H9 (cell line): ENCODE data around the gene PDE6H. TPM values are rescaled to one million over a fixed set of nuclear protein-coding genes. Genes with fewer than 3 reads are reported as not detected.

Experiments used
- DNase-seq: peaks from one replicate; pipeline ENCODE4 v3.0.0-alpha.2; 2017
- H2AFZ ChIP-seq: one replicate; pipeline ENCODE4 v1.6.1; 2013; ENCODE audit warnings: mild to moderate bottlenecking, low read length, control low read depth, moderate library complexity
- H2AK5ac ChIP-seq: 2 replicates; pipeline ENCODE4 v1.6.1; 2013; ENCODE audit warnings: low read length, control low read depth, mixed read lengths; ENCODE audit not compliant: insufficient read length
- H2BK120ac ChIP-seq: one replicate; pipeline ENCODE4 v1.6.1; 2013; ENCODE audit warnings: low read depth, mild to moderate bottlenecking, low read length, control low read depth, inconsistent platforms; ENCODE audit not compliant: poor library complexity, severe bottlenecking
- H2BK12ac ChIP-seq: 2 replicates; pipeline ENCODE4 v1.6.1; 2013; ENCODE audit warnings: low read length, control low read depth, mixed read lengths, low read depth; ENCODE audit not compliant: insufficient read length
- H2BK15ac ChIP-seq: 2 replicates; pipeline ENCODE4 v1.6.1; 2013; ENCODE audit warnings: low read depth, low read length, control low read depth
- H2BK20ac ChIP-seq: one replicate; pipeline ENCODE4 v1.6.1; 2013; ENCODE audit warnings: low read depth, mild to moderate bottlenecking, low read length, control low read depth, inconsistent platforms; ENCODE audit not compliant: poor library complexity, severe bottlenecking
- H2BK5ac ChIP-seq: 2 replicates; pipeline ENCODE4 v1.6.1; 2013; ENCODE audit warnings: low read length, control low read depth, mixed read lengths; ENCODE audit not compliant: insufficient read length
- H3K14ac ChIP-seq: 2 replicates; pipeline ENCODE4 v1.6.1; 2013; ENCODE audit warnings: low read length, control low read depth; ENCODE audit not compliant: insufficient read depth
- H3K18ac ChIP-seq: 2 replicates; pipeline ENCODE4 v1.6.1; 2013; ENCODE audit warnings: low read depth, mild to moderate bottlenecking, mixed read lengths, low read length, control low read depth; ENCODE audit not compliant: insufficient read length
- H3K23ac ChIP-seq: 2 replicates; pipeline ENCODE4 v1.6.1; 2013; ENCODE audit warnings: low read length, control low read depth, mixed read lengths, low read depth; ENCODE audit not compliant: insufficient read length
- H3K23me2 ChIP-seq: 2 replicates; pipeline ENCODE4 v1.6.1; 2013; ENCODE audit warnings: low read depth, mild to moderate bottlenecking, mixed read lengths, low read length, control low read depth; ENCODE audit not compliant: insufficient read length, poor library complexity, severe bottlenecking
- H3K27ac ChIP-seq: 2 replicates; pipeline ENCODE4 v1.5.1; 2013; ENCODE audit warnings: low read length, control low read depth, mixed read lengths, low read depth; ENCODE audit not compliant: insufficient read length
- H3K27me3 ChIP-seq: 2 replicates; pipeline ENCODE4 v1.6.1; 2013; ENCODE audit warnings: low read length, control low read depth, inconsistent platforms; ENCODE audit not compliant: insufficient read depth
- H3K4ac ChIP-seq: 2 replicates; pipeline ENCODE4 v1.6.1; 2013; ENCODE audit warnings: low read depth, mild to moderate bottlenecking, control low read depth, inconsistent platforms, low read length, moderate library complexity
- H3K4me1 ChIP-seq: 2 replicates; pipeline ENCODE4 v1.6.1; 2013; ENCODE audit warnings: low read length, control low read depth, inconsistent platforms; ENCODE audit not compliant: insufficient read depth
- H3K4me2 ChIP-seq: 2 replicates; pipeline ENCODE4 v1.6.1; 2013; ENCODE audit warnings: low read length, control low read depth, mixed read lengths; ENCODE audit not compliant: insufficient read length, insufficient read depth
- H3K56ac ChIP-seq: 2 replicates; pipeline ENCODE4 v1.6.1; 2013; ENCODE audit warnings: low read depth, mild to moderate bottlenecking, mixed read lengths, low read length, control low read depth; ENCODE audit not compliant: insufficient read length
- H3K79me1 ChIP-seq: 2 replicates; pipeline ENCODE4 v1.6.1; 2013; ENCODE audit warnings: low read depth, mild to moderate bottlenecking, moderate library complexity, low read length, control low read depth, inconsistent platforms; ENCODE audit not compliant: insufficient read depth, poor library complexity, severe bottlenecking
- H3K79me2 ChIP-seq: 2 replicates; pipeline ENCODE4 v1.6.1; 2013; ENCODE audit warnings: low read length, control low read depth, inconsistent platforms; ENCODE audit not compliant: insufficient read depth
- H3K9ac ChIP-seq: 2 replicates; pipeline ENCODE4 v1.6.1; 2013; ENCODE audit warnings: low read length, control low read depth, mixed read lengths; ENCODE audit not compliant: insufficient read length; ENCODE audit errors: extremely low read depth
- H3K9me3 ChIP-seq: one replicate; pipeline ENCODE4 v1.6.1; 2013; ENCODE audit warnings: low read depth, low read length, inconsistent platforms; ENCODE audit not compliant: control insufficient read depth
- H3T11ph ChIP-seq: one replicate; pipeline ENCODE4 v1.6.1; 2013; ENCODE audit warnings: mild to moderate bottlenecking, low read length, control low read depth, inconsistent platforms
- H4K20me1 ChIP-seq: one replicate; pipeline ENCODE4 v1.6.1; 2013; ENCODE audit not compliant: control insufficient read depth, insufficient read length, insufficient read depth
- H4K5ac ChIP-seq: 2 replicates; pipeline ENCODE4 v1.6.1; 2013; ENCODE audit warnings: low read depth, mild to moderate bottlenecking, mixed read lengths, low read length, control low read depth; ENCODE audit not compliant: insufficient read length
- H4K8ac ChIP-seq: replicated peaks from 2 replicates; pipeline ENCODE4 v1.6.1; 2013; ENCODE audit warnings: low read length, control low read depth, mixed read lengths, low read depth; ENCODE audit not compliant: insufficient read length
- H4K91ac ChIP-seq: 2 replicates; pipeline ENCODE4 v1.6.1; 2013; ENCODE audit warnings: low read depth, mild to moderate bottlenecking, moderate library complexity, mixed read lengths, low read length, control low read depth; ENCODE audit not compliant: insufficient read length
- H3K27ac Mint-ChIP-seq, 3 experiments: 2 replicates in 2 of 3; 3 replicates in 1 of 3; pipeline ENCODE4 v1.8.0; 2020 to 2021; ENCODE audit warnings: mixed read lengths in 3 of 3, mild to moderate bottlenecking in 1 of 3, moderate library complexity in 1 of 3
- H3K27me3 Mint-ChIP-seq: 2 replicates; pipeline ENCODE4 v1.8.0; 2021; ENCODE audit warnings: low read depth, mild to moderate bottlenecking, moderate library complexity, mixed read lengths
- H3K36me3 Mint-ChIP-seq, 3 experiments: 2 replicates in 2 of 3; 3 replicates in 1 of 3; pipeline ENCODE4 v1.8.0; 2020 to 2021; ENCODE audit warnings: low read depth in 3 of 3, mixed read lengths in 3 of 3; ENCODE audit not compliant: insufficient read depth in 1 of 3
- H3K4me1 Mint-ChIP-seq, 2 experiments: 2 replicates each; pipeline ENCODE4 v1.8.0; 2020; ENCODE audit warnings: mixed read lengths in 2 of 2
- H3K4me3 Mint-ChIP-seq, 2 experiments: 2 replicates in 1 of 2; 3 replicates in 1 of 2; pipeline ENCODE4 v1.8.0; 2020 to 2021; ENCODE audit warnings: mild to moderate bottlenecking in 2 of 2, mixed read lengths in 2 of 2, moderate library complexity in 1 of 2
- H3K9me3 Mint-ChIP-seq, 2 experiments: 2 replicates in 1 of 2; 3 replicates in 1 of 2; pipeline ENCODE4 v1.8.0; 2020; ENCODE audit warnings: mild to moderate bottlenecking in 2 of 2, mixed read lengths in 2 of 2, moderate library complexity in 1 of 2
- total RNA-seq: library from RNA; stranded (reverse); gene quantifications from 2 replicates; pipeline ENCODE4 v1.2.1, GENCODE V29; 2021
- TF ChIP-seq, protein P1 (sequence below): fragments of 200-600 bp; sonication (generic); conservative IDR thresholded peaks from 3 replicates; pipeline ENCODE4 v1.8.0; 2021; ENCODE audit warnings: antibody characterized with exemption, mild to moderate bottlenecking

Gene PDE6H
- total RNA-seq, 1 experiment from 2014 or later = not detected

GRCh38 chr12:15005064-15005463 lies 32.2 kb downstream of the PDE6H start:
- Mint-ChIP-seq H3K4me1 (peaks cover 9 to 11% of the 10 kb centered on the region in 2 experiments), H3K9me3 (no peaks in the 10 kb centered on the region), H3K36me3 (no peaks in the 10 kb centered on the region), H3K27me3 (no peaks in the 10 kb centered on the region), H3K27ac (no peak overlapping the region), H3K4me3 (no peak overlapping the region)
- Histone ChIP-seq H3K4me1 (no peaks in the 10 kb centered on the region; the same call in 1 of the 2 replicates), H2AFZ (no peak overlapping the region), H4K5ac (no peak overlapping the region), H3K27ac (no peak overlapping the region), H4K20me1 (no peaks in the 10 kb centered on the region), H3K27me3 (no peaks in the 10 kb centered on the region), H3K9me3 (no peaks in the 10 kb centered on the region), H3K23ac (no peak overlapping the region), H3K56ac (no peak overlapping the region), H3K79me2 (no peaks in the 10 kb centered on the region), H3K79me1 (no peaks in the 10 kb centered on the region), H2BK120ac (no peak overlapping the region), H3T11ph (no peak overlapping the region), H3K14ac (no peak overlapping the region), H2BK20ac (no peak overlapping the region), H4K91ac (no peak overlapping the region), H2BK15ac (no peak overlapping the region), H3K4me2 (no peak overlapping the region), H3K18ac (no peak overlapping the region), H3K9ac (no peak overlapping the region), H2BK12ac (no peak overlapping the region), H3K4ac (no peak overlapping the region), H2AK5ac (no peak overlapping the region), H3K23me2 (no peaks in the 10 kb centered on the region), H2BK5ac (no peak overlapping the region), H4K8ac (no peak overlapping the region)
- TF ChIP-seq, protein P1, sequence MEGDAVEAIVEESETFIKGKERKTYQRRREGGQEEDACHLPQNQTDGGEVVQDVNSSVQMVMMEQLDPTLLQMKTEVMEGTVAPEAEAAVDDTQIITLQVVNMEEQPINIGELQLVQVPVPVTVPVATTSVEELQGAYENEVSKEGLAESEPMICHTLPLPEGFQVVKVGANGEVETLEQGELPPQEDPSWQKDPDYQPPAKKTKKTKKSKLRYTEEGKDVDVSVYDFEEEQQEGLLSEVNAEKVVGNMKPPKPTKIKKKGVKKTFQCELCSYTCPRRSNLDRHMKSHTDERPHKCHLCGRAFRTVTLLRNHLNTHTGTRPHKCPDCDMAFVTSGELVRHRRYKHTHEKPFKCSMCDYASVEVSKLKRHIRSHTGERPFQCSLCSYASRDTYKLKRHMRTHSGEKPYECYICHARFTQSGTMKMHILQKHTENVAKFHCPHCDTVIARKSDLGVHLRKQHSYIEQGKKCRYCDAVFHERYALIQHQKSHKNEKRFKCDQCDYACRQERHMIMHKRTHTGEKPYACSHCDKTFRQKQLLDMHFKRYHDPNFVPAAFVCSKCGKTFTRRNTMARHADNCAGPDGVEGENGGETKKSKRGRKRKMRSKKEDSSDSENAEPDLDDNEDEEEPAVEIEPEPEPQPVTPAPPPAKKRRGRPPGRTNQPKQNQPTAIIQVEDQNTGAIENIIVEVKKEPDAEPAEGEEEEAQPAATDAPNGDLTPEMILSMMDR = no peak
- DNase-seq = no peak
